Activated CD4-positive, alpha-beta T cell treated with anti-CD3 and anti-CD28 coated beads for 48 hours (primary cell): Measurements from ENCODE around the gene CCAR1.
A peak's percentile ranks its signal among the peaks of the same experiment; 100 is the strongest.
"Not testable (repeated sequence)": the region's sequence is repeated elsewhere in the genome, so short reads cannot be mapped to it uniquely, and the experiment has no call there.

Experiments used
- DNase-seq: peaks from one replicate; pipeline ENCODE4 v3.0.0-alpha.2; 2020

CCAR1 gene, protein sequence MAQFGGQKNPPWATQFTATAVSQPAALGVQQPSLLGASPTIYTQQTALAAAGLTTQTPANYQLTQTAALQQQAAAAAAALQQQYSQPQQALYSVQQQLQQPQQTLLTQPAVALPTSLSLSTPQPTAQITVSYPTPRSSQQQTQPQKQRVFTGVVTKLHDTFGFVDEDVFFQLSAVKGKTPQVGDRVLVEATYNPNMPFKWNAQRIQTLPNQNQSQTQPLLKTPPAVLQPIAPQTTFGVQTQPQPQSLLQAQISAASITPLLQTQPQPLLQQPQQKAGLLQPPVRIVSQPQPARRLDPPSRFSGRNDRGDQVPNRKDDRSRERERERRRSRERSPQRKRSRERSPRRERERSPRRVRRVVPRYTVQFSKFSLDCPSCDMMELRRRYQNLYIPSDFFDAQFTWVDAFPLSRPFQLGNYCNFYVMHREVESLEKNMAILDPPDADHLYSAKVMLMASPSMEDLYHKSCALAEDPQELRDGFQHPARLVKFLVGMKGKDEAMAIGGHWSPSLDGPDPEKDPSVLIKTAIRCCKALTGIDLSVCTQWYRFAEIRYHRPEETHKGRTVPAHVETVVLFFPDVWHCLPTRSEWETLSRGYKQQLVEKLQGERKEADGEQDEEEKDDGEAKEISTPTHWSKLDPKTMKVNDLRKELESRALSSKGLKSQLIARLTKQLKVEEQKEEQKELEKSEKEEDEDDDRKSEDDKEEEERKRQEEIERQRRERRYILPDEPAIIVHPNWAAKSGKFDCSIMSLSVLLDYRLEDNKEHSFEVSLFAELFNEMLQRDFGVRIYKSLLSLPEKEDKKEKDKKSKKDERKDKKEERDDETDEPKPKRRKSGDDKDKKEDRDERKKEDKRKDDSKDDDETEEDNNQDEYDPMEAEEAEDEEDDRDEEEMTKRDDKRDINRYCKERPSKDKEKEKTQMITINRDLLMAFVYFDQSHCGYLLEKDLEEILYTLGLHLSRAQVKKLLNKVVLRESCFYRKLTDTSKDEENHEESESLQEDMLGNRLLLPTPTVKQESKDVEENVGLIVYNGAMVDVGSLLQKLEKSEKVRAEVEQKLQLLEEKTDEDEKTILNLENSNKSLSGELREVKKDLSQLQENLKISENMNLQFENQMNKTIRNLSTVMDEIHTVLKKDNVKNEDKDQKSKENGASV

DNA sequence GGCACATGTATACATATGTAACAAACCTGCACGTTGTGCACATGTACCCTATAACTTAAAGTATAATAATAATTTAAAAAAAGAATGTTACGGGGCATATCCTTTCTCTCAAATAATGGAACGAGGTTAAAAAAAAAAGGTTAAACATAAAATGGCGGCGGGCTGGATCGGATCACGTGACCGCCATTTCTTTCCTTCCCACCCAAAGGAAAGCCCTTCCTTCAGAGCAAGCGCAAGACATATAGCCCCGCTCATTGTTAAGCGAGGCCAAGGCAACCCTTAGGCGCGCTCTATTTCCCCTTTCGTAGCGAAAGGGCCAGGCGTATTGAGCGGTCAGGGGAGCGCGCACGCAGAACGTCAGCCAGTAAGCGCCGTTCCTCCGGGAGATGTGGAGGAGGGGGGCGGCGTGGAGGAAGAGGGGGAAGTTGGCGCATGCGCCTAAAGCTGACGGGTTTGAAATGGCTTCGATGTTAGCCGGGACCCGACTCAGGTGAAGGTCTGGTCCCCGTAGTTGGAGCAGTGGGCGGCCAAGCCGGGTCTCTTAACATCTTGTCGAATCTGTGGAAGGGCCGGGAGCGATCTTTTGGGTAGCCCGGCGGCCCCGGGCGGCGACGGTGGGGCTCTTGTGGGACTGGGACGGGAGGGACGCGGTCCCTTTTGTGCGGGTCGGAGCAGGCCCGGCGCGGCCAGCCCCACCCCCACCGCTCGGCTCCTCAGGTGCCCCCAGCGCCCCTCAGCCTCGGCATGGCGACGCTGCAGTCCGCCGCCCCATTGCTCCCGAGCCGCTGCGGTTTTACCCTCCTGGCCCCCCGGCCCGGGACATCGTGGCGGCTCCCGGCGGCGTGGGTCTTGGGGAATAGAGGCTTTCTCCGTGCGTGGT, at the start of gene CCAR1:
Gene CCAR1 (plus strand): TSS at position 447 of the 880 bp plus-strand sequence. CDS start 1,266 bp downstream, outside the sequence.
- DNase-seq = peak; percentile 98

DNA sequence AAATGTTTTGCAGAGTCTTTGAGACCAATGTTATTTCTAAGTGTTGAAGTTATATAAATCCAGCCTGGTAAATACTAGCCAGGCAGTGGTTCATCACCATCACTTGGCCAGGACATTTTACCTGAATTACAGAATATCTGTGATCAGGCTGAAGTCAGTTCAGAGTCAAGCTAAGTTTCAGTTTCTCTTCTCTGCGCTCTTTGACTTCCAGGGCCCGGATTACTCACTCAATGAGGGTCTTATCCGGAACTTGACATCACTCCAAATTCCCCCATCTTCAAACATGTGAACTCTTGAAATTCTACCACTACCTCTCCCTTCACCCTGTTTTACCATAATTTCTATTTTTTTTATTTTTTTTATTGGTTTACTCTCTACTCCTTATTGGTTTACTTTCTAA, 36.6 kb upstream of the CCAR1 start:
- DNase-seq = no peak

DNA sequence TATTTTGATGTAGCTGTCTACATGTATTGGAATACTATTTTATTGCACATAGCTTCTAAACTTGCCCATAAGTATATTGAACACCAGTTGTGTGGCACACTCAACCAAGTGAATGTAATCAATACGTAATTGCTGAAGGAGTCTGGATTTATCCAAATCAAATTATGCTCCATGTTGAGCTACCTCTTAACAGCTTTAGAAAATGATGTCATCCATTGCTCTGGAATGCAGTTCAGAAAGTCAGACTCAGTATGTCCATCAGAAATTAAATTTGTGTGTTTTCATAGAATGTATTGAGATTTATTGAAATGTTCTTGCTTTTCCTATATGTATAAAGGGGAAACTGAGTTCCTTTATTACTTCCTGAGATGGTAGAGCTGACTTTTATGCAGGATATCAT, 25.0 kb upstream of the CCAR1 start:
- DNase-seq = no peak

DNA sequence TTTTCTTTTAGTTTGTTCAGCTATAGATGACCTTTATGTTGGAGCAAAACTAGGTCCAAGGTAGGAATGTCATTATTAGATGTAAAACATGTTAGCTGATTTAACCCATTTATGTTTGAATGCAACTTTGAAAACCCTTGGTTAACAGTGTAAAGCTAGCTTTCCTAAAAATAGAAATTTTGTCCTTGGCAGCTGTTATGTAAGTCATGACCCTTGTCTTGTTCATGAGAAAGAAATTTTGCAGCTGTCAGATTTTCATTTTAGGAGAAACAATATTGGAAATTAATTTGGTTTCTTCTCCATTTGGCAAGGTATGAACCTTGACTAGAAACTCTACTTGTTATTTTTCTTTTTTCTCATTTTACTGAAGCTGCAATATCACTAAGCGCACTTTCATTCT, 23.9 kb upstream of the CCAR1 start:
- DNase-seq = no peak

DNA sequence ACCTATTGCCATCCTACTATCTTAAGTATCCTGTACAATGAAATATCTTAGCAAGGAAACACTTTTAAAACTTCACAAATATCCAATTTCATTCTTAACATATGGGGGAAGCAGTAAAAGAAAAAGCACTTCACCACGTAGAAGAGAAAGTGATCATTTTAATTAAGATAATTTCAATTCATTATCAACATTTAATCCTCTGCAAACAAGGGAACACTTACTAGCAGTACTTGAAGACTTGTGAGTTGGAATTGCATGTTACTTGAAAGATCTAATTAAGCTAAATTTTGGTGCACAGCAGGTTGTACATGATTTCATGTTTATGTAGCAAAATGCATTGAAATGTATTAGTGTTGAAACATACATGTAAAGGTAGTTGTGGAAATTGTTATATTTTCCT, 20.8 kb upstream of the CCAR1 start:
- DNase-seq = no peak

DNA sequence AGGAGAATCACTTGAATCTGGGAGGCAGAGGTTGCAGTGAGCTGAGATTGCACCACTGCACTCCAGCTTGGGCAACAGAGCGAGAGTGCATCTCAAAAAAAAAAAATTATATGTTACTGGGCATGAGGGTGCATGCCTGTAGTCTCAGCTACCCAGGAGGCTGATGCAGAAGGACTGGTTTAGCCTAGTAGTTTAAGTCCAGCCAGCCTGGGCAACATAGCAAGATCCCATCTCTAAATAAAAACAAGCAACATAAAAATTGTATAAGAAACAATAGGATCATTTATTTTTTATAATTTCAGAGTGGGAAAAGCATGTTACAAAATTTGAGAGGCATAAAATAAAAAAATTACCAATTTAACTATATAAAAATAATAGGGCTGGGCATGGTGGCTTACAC, 15.5 kb upstream of the CCAR1 start:
- DNase-seq = no peak

DNA sequence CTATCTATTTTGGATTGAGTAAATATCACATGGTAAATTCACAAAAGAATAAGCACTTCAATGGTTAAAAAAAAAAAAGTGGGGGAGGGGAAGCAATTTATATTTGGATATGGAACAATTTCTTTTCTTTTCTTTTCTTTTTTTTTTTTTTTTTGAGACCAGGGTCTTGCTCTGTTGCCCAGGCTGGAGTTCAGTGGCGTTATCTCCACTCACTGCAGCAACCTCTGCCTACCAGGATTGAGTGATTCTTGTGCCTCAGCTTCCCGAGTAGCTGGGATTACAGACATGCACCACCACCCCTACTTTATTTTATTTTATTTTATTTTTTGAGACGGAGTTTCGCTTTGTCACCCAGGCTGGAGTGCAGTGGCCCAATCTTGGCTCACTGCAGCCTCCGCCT, 12.1 kb upstream of the CCAR1 start:
- DNase-seq = not testable (repeated sequence)

DNA sequence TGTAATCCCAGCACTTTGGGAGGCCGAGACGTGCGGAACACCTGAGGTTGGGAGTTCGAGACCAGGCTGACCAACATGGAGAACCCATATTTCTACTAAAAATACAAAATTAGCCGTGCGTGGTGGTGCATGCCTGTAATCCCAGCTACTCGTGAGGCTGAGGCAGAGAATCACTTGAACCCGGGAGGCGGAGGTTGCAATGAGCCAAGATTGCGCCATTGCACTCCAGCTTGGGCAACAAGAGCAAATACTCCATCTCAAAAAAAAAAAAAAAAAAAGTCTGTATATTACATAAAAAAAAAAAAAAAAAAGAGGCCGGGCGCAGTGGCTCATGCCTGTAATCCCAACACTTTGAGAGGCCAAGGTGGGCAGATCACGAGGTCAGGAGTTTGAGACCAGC, 8.0 kb upstream of the CCAR1 start:
- DNase-seq = not testable (repeated sequence)

DNA sequence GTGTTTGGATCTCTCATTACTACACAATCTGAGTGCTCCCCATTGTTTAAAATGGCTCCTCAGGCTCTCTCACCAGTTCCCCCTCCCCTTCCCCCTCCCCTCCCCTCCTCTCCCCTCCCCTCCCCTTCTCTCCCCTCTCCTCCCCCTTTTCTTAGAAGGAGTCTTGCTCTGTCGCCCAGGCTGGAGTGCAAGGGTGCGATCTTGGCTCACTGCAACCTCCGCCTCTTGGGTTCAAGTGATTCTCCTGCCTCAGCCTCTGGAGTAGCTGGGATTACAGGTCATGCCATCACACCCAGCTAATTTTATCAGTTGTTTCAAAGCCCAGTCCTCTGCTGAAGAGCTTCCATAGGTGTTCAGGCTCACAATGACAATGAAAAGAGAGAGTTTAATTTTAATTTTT, 3.6 kb upstream of the CCAR1 start:
- DNase-seq = no peak

DNA sequence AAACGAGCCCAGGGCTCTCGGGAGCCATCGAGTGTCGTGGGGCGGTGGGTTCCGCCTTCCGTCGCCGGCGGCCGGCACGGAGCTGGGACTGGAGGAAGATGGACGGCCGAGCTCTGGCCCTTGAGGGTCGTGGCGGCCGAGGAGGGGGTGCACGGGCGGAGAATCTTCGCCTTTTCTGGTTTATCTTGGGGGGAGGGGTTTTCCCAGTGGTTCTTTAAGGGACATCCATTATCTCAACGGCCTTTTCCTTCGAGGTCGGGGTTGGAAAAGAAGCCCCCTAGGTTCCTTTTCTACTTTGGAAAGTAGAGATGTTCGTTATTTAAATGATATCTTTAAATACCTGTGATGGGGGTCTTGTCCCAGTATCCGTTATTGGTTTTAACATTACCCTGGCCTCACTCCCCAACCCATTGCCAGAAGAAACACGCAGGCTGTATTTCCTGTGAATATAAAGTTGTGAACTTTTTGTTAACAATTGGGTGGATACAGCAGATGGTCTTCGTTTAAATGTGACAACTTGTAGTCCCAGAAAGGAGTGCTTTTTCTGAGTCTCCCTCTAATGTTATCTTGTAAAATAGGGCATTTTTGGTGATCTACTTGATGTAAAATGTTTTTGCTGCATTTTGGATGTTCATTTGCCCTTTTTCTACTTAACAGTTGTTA, 765 bp downstream of the CCAR1 start:
- DNase-seq = no peak

DNA sequence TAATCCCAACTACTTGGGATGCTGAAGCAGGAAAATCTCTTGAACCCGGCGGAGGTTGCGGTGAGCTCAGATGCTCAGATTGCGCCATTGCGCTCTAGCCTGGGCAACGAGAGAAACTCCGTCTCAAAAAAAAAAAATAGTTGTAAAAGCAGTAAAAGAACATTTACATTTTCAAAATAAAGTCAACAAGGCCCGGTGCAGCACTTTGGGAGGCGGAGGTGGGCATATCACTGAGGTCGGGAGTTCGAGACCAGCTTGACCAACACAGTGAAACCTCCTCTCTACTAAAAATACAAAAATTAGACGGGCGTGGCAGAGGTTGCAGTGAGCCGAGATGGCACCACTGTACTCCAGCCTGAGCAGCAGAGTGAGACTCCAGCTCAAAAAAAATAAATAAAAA, 4.0 kb downstream of the CCAR1 start:
- no peak for DNase-seq

DNA sequence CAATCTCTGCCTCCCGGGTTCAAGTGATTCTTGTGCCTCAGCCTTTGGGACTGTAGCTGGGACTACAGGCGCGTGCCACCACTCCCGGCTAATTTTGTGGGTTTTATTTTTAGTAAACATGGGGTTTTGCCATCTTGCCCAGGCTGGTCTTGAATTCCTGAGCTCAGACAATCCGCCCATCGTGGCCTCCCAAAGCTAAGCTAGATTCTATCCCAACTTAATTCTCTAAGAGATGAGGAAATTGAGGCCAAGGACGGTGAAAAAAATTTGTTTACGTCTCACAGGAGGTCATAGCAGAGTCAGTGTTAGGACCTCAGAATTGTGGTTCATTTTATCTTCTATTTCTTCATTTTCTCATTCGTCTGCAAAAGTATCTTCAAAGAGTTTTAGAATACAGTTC, 6.1 kb downstream of the CCAR1 start:
- no peak for DNase-seq

DNA sequence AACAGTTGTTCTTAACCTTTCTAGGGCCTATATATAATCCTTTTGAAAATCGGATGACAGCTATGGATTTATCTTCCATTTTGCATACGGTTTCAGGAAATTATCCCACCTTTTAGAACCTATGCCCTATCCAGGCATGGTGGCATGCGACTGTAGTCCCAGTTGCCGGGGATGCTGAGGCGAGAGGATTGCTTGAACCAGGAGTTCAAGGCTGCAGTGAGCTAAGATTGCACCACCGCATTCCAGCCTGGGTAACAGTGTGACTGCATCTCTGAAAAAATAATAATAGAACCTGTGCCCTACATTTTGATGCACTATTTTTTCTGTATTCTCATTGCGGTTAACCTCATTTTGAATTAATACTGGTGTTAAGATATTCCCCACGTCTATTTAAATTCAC, 11.6 kb downstream of the CCAR1 start:
- no peak for DNase-seq

DNA sequence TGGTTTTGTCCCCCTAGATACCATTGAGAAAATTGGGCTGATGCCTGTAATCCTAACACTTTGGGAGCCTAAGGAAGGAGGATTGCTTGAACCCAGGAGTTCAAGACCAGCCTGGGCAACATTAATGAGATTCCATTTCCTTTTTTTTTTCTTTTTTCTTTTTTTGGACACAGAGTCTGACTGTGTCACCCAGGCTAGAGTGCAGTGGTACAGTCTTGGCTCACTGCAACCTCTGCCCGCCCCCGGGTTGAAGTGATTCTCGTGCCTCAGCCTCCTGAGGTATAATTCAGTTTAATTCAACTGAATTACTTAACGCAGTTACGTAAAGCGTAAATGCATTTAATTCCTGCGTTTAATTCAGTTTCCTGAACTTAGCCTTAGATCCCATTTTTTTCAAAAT, 13.3 kb downstream of the CCAR1 start:
- no peak for DNase-seq

DNA sequence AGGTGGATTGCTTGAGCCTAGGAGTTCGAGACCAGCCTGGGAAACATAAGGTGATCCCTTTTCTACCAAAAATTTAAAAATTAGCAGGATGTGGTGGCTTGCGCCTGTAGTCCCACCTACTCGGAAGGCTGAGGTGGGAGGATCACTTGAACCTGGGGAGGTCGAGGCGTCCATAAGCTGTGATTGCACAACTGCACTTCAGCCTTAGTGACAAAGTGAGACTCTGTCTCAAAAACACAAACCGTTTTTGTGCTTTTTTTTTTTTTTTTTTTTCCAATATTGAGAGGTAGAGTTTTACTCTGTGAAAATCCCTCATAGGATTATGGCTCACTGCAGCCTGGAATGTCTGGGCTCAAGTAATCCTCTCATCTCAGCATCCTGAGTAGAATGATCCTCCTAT, 14.1 kb downstream of the CCAR1 start:
- DNase-seq = no peak

DNA sequence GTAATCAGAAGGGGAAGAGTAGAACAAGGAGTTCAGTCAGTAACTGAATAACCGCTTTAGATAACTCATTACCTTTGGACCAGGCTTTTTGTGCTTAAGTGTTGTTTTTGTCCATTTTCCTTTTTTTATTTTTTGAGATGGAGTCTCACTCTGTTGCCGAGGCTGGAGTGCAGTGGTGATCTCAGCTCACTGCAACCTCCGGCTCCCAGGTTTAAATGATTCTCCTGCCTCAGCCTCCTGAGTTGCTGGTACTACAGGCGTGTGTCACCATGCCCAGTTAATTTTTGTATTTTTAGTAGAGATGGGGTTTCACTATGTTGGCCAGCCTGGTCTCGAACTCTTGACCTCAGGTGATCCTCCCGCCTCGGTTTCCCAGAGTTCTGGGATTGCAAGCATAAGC, 14.7 kb downstream of the CCAR1 start:
- DNase-seq = not testable (repeated sequence)

DNA sequence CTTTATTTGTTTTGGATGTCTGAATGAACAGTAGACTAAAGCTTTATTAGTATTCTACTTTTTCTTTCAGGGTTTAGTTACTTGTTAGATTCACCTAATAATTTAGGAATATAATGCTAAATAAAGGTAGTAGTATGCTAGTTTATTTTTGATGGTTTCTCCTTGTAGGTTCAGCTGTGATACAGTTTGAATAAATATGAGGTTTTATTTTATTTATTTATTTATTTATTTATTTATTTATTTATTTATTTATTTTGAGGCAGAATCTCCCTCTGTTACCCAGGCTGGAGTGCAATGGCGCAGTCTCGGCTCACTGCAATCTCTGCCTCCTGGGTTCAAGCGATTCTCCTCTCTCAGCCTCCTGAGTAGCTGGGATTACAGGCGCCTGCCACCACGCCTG, 19.6 kb downstream of the CCAR1 start:
- not testable (repeated sequence) for DNase-seq

DNA sequence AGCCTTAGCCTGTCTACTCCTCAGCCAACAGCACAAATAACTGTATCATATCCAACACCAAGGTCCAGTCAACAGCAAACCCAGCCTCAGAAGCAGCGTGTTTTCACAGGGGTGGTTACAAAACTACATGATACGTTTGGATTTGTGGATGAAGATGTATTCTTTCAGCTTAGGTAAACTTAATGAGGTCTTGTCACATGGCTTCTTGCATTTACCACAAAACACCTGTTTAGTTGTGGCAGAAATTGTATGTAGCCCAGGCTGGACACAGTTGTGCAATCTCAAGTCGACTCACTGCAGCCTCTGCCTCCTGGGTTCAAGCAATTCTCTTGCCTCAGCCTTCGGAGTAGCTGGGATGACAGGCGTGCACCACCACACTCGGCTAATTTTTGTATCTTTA, 21.4 kb downstream of the CCAR1 start:
- no peak for DNase-seq

DNA sequence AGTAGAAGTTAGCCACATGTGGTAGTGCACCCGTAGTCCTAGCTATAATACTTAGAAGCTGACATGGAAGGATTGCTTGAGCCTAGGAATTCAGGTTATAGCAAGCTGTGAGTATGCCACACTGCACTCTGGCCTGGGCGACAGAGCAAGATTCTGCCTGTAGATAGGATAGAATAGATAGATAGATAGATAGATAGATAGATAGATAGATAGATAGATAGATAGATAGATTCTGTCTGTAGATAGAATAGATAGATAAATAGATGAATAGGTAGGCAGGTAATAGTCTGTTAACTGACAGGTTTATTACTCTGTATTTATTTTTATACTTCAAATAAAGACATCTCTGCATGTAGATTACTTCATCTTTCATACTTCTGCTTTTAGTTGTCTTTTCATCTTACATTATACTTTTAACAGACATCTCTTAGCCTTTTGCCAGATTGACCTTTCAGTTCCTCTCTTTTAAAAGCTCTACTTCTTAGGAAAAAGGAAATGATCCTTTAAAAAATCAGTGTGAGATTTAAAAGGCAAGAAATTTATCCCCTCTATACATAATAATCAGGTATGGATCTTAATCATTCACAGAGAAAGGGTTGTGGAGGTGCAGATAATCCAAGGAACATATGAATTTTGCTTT, 31.8 kb downstream of the CCAR1 start:
- DNase-seq = no peak

DNA sequence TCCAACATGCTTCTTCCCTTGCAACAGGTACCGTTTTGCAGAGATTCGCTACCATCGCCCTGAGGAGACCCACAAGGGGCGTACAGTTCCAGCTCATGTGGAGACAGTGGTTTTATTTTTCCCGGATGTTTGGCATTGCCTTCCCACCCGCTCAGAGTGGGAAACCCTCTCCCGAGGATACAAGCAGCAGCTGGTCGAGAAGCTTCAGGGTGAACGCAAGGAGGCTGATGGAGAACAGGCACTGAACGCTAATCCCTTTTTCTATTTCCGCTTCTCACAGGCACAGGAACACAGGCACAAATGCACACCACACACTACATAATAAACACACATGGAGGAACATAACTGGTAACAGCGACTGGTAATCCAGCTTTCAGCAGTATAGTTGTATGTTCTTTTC, 35.2 kb downstream of the CCAR1 start:
- no peak for DNase-seq

DNA sequence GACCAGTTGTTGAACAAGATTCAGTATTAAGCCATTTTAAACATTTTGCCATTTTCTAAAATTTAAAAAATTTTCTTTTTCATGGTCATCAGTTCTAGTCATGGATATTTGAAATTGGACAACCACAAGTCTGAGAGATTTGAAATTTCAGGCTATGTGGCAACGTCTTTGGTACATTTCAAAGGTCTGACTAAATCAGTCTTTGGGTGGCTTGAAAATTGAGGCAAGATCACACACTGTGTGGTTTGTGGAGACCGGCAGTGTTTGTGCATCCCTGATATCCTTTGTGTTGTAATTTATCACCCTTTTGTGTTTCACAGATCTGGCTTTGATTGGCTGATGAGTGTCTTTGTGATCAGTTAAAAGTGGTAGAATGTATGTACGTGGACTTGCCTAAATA, 35.7 kb downstream of the CCAR1 start:
- DNase-seq = no peak
